HCT116 (cell line): ENCODE data around the gene MOSPD2. TPM values are rescaled to one million over a fixed set of nuclear protein-coding genes. Genes with fewer than 3 reads are reported as not detected.

Experiments used
- ATAC-seq: fragments of 200-7000 bp; cut with Tn5 transposase; 2 replicates; pipeline ENCODE4 v1.9.1; 2020; ENCODE audit warnings: mild to moderate bottlenecking, moderate library complexity
- BruUV-seq: library from RNA; stranded (reverse); fragments of 400-500 nt; replicated peaks from 2 replicates; lab custom pipeline; 2021; lab: Mats Ljungman, UMichigan
- CTCF ChIA-PET: fragments of 300-600 bp; sonication (Branson Sonifier 250); formaldehyde crosslinking; loops from one replicate; lab custom pipeline; 2021; ENCODE audit warnings: antibody characterized with exemption; lab: Charles Lee
- POLR2A ChIA-PET: fragments of 300-600, 350-600 bp; sonication (Branson Sonifier 250); formaldehyde crosslinking; loops from one replicate; lab custom pipeline; 2021; ENCODE audit warnings: antibody characterized with exemption; lab: Charles Lee
- RAD21 ChIA-PET, 2 experiments: fragments of 300-600 bp; sonication (Branson Sonifier 250); formaldehyde crosslinking; loops; one replicate each; lab custom pipeline; 2023; ENCODE audit warnings: low total read pairs in 2 of 2; ENCODE audit not compliant: uncharacterized antibody in 2 of 2, unreplicated experiment in 2 of 2, low non-redundant PET in 1 of 2; lab: Charles Lee
- DNase-seq: peaks from one replicate; pipeline ENCODE4 v3.0.0-alpha.2; 2010; ENCODE audit warnings: low read depth, low spot score
- H2AFZ ChIP-seq: fragments of 200-600 bp; shearing (Covaris generic), sonication (generic); 2 replicates; pipeline ENCODE4 v1.6.1; 2017; ENCODE audit warnings: low read depth, mixed run types, mixed read lengths, antibody characterized with exemption, low read length; ENCODE audit not compliant: poor library complexity, severe bottlenecking
- H3K27ac ChIP-seq: 2 replicates; pipeline ENCODE4 v1.5.1; 2012; ENCODE audit warnings: low read depth, low read length
- H3K27me3 ChIP-seq: fragments of 200-600 bp; sonication (generic); 2 replicates; pipeline ENCODE4 v1.6.1; 2016; ENCODE audit warnings: mixed run types, low read length, mixed read lengths; ENCODE audit not compliant: insufficient read depth
- H3K36me3 ChIP-seq, 2 experiments: fragments of 200-500 bp in 1 of 2; fragments of 200-600 bp in 1 of 2; sonication (Bioruptor generic) in 1 of 2; sonication (generic) in 1 of 2; 2 replicates each; pipeline versions ENCODE4 v1.5.1 to v1.6.1; 2014 to 2016; ENCODE audit warnings: low read length in 2 of 2, inconsistent platforms in 1 of 2, mixed read lengths in 1 of 2, mixed run types in 1 of 2; ENCODE audit not compliant: insufficient read depth in 2 of 2, control insufficient read depth in 1 of 2
- H3K4me1 ChIP-seq, 2 experiments: fragments of 200-600 bp in 1 of 2; sonication (generic) in 1 of 2; 2 replicates each; pipeline versions ENCODE4 v1.5.1 to v1.6.1; 2012 to 2017; ENCODE audit warnings: low read length in 2 of 2, inconsistent platforms in 1 of 2, mild to moderate bottlenecking in 1 of 2, mixed read lengths in 1 of 2, mixed run types in 1 of 2, moderate library complexity in 1 of 2; ENCODE audit not compliant: insufficient read depth in 2 of 2, control insufficient read depth in 1 of 2
- H3K4me2 ChIP-seq: fragments of 200-600 bp; sonication (generic); 2 replicates; pipeline ENCODE4 v1.6.1; 2017; ENCODE audit warnings: mixed run types, low read length, mixed read lengths
- H3K4me3 ChIP-seq, 2 experiments: fragments of 200-600 bp in 1 of 2; sonication (generic) in 1 of 2; replicated peaks in 1 of 2; 2 replicates each; pipeline ENCODE4 v1.5.1; 2011 to 2016; ENCODE audit warnings: low read length in 2 of 2, control low read depth in 1 of 2, low read depth in 1 of 2, mild to moderate bottlenecking in 1 of 2, mixed read lengths in 1 of 2, mixed run types in 1 of 2
- H3K79me2 ChIP-seq: fragments of 200-600 bp; sonication (generic); 2 replicates; pipeline ENCODE4 v1.6.1; 2017; ENCODE audit warnings: mild to moderate bottlenecking, mixed run types, low read length, moderate library complexity, mixed read lengths; ENCODE audit not compliant: insufficient read depth
- H3K9ac ChIP-seq: fragments of 200-600 bp; sonication (generic); 2 replicates; pipeline ENCODE4 v1.6.1; 2016; ENCODE audit warnings: low read length, mixed read lengths
- H3K9me2 ChIP-seq: fragments of 200-600 bp; sonication (generic), shearing (Covaris generic); 2 replicates; pipeline ENCODE4 v1.6.1; 2017; ENCODE audit warnings: mixed run types, mild to moderate bottlenecking, moderate library complexity; ENCODE audit not compliant: insufficient read depth
- H3K9me3 ChIP-seq, 2 experiments: fragments of 200-500 bp in 1 of 2; fragments of 200-600 bp in 1 of 2; sonication (Bioruptor generic) in 1 of 2; sonication (generic) in 1 of 2; 2 replicates each; pipeline ENCODE4 v1.6.1; 2014 to 2017; ENCODE audit warnings: low read length in 2 of 2, mixed read lengths in 2 of 2, inconsistent platforms in 1 of 2, low read depth in 1 of 2, mild to moderate bottlenecking in 1 of 2, mixed run types in 1 of 2, moderate library complexity in 1 of 2; ENCODE audit not compliant: control insufficient read depth in 1 of 2, insufficient read depth in 1 of 2
- H4K20me1 ChIP-seq: fragments of 200-600 bp; sonication (generic), shearing (Covaris generic); 2 replicates; pipeline ENCODE4 v1.6.1; 2017; ENCODE audit warnings: mixed run types, mild to moderate bottlenecking, moderate library complexity; ENCODE audit not compliant: insufficient read depth
- CBX3 ChIP-seq: IDR thresholded peaks from 2 replicates; pipeline ENCODE4 v1.6.1; 2012; ENCODE audit warnings: low read depth
- CEBPB ChIP-seq: IDR thresholded peaks from 2 replicates; pipeline ENCODE4 v1.6.1; 2012; ENCODE audit warnings: low read depth
- SIN3A ChIP-seq: IDR thresholded peaks from 2 replicates; pipeline ENCODE4 v1.6.1; 2012; ENCODE audit warnings: low read depth
- ZFX ChIP-seq: fragments of 450-650 bp; IDR thresholded peaks from 2 replicates; pipeline ENCODE4 v1.6.1; 2017
- ZNF274 ChIP-seq: fragments of 200-500 bp; sonication (Bioruptor generic); IDR thresholded peaks from 2 replicates; pipeline ENCODE4 v1.6.1; 2014; ENCODE audit warnings: mild to moderate bottlenecking, low read depth, low read length, inconsistent platforms
- intact Hi-C: fragments of 100-400 bp; cut with micrococcal nuclease; formaldehyde crosslinking; loops from 2 replicates; pipeline ENCODE4 v1.10.0; 2022
- total RNA-seq: library from RNA; stranded (reverse); gene quantifications from one replicate; pipeline ENCODE4 v1.2.1, GENCODE V29; 2021; ENCODE audit not compliant: unreplicated experiment
- TF ChIP-seq, protein P1 (sequence below), 3 experiments: fragments of 200-600 bp in 1 of 3; sonication (generic) in 1 of 3; IDR thresholded peaks in 2 of 3; conservative IDR thresholded peaks in 1 of 3; 2 replicates each; pipeline ENCODE4 v1.5.1; 2012 to 2017; ENCODE audit warnings: low read depth in 2 of 3, low read length in 2 of 3, antibody characterized with exemption in 1 of 3, borderline replicate concordance in 1 of 3, control low read depth in 1 of 3, mild to moderate bottlenecking in 1 of 3, mixed read lengths in 1 of 3, mixed run types in 1 of 3, moderate library complexity in 1 of 3; ENCODE audit not compliant: insufficient read depth in 1 of 3
- TF ChIP-seq, protein P2 (sequence below): IDR thresholded peaks from 2 replicates; pipeline ENCODE4 v1.6.1; 2012
- TF ChIP-seq, protein P3 (sequence below): IDR thresholded peaks from 2 replicates; pipeline ENCODE4 v1.6.1; 2012

Gene MOSPD2
- total RNA-seq, 1 experiment from 2014 or later = 8.9 TPM

DNA sequence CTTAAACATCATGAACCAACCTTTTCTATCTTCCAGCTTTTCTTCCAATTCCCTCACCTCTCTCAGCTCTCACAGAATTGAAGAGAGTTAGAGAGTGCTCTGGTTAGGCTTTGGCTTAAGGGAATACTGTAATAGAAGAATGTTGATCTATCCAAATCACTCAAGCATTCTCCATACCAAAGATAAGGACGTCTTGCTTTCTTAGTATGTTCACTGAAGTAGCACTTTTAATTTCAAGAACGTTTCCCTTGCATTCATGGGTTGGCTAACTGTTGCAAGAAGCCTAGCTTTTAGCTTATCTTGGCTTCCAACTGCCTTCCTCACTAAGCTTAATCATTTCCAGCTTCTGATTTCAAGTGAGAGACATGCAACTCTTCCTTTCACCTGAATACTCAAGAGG is 43.6 kb upstream of the MOSPD2 start:
- TF ChIP-seq, protein P1, sequence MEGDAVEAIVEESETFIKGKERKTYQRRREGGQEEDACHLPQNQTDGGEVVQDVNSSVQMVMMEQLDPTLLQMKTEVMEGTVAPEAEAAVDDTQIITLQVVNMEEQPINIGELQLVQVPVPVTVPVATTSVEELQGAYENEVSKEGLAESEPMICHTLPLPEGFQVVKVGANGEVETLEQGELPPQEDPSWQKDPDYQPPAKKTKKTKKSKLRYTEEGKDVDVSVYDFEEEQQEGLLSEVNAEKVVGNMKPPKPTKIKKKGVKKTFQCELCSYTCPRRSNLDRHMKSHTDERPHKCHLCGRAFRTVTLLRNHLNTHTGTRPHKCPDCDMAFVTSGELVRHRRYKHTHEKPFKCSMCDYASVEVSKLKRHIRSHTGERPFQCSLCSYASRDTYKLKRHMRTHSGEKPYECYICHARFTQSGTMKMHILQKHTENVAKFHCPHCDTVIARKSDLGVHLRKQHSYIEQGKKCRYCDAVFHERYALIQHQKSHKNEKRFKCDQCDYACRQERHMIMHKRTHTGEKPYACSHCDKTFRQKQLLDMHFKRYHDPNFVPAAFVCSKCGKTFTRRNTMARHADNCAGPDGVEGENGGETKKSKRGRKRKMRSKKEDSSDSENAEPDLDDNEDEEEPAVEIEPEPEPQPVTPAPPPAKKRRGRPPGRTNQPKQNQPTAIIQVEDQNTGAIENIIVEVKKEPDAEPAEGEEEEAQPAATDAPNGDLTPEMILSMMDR (IDR thresholded peaks at IDR 0.05 in 2 of 3, conservative IDR thresholded peaks at IDR 0.05 in 1 of 3; ENCODE audit: borderline replicate concordance in 1 of 3, insufficient read depth in 1 of 3, low read depth in 2 of 3, low read length in 2 of 3) = no peak
- TF ChIP-seq, protein P2, sequence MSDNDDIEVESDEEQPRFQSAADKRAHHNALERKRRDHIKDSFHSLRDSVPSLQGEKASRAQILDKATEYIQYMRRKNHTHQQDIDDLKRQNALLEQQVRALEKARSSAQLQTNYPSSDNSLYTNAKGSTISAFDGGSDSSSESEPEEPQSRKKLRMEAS = no peak
- no peak for TF ChIP-seq CEBPB
- no peak for TF ChIP-seq ZFX
- TF ChIP-seq ZNF274 = no peak
- no TSS peak for BruUV-seq
- no peaks in the 10 kb centered on the region for H3K4me1 ChIP-seq
- no peak for DNase-seq
- RAD21 ChIA-PET = no interaction called here
- H3K27ac ChIP-seq = no peak overlapping the region
- CTCF ChIA-PET = no interaction called here
- POLR2A ChIA-PET = no interaction called here
- H2AFZ ChIP-seq = no peak overlapping the region
- H3K27me3 ChIP-seq = no peaks in the 10 kb centered on the region
- H3K9me3 ChIP-seq = no peaks in the 10 kb centered on the region
- ATAC-seq = no peak
- H3K9me2 ChIP-seq = no peaks in the 10 kb centered on the region
- H3K36me3 ChIP-seq = no peaks in the 10 kb centered on the region
- no peak overlapping the region for H3K4me2 ChIP-seq
- intact Hi-C loops = no loop called here
- no peaks in the 10 kb centered on the region for H4K20me1 ChIP-seq
- no peaks in the 10 kb centered on the region for H3K79me2 ChIP-seq
- H3K9ac ChIP-seq = no peak overlapping the region
- no peak overlapping the region for H3K4me3 ChIP-seq

DNA sequence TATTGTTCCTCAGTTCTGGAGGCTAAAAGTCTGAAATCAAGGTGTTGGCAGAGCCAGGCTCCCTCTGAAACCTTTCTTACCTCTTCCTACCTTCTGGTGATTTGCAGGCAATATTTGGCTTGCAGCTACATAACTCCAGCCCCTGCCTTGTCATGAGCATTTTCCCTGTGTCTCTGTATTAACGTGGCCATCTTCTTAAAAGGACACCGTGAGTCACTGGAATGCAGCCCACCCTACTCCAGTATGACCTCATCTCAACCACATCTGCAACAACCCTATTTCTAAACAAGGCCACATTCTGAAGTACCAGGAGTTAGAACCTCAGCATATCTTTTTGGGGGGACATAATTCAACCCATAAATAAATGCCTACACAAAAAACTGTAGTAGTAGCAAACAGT is 41.1 kb upstream of the MOSPD2 start:
- no peaks in the 10 kb centered on the region for H4K20me1 ChIP-seq
- no peaks in the 10 kb centered on the region for H3K79me2 ChIP-seq
- no peaks in the 10 kb centered on the region for H3K4me1 ChIP-seq
- H3K9me3 ChIP-seq = no peaks in the 10 kb centered on the region
- POLR2A ChIA-PET = no interaction called here
- no peak overlapping the region for H3K27ac ChIP-seq
- no peak overlapping the region for H3K4me3 ChIP-seq
- no peaks in the 10 kb centered on the region for H3K36me3 ChIP-seq
- CTCF ChIA-PET = no interaction called here
- H2AFZ ChIP-seq = no peak overlapping the region
- BruUV-seq = no TSS peak
- ATAC-seq (no peak), DNase-seq (no peak)
- no peaks in the 10 kb centered on the region for H3K9me2 ChIP-seq
- no peak overlapping the region for H3K9ac ChIP-seq
- RAD21 ChIA-PET = no interaction called here
- TF ChIP-seq ZNF274 (no peak), ZFX (no peak), CBX3 (no peak), SIN3A (no peak)
- TF ChIP-seq, protein P1 (IDR thresholded peaks at IDR 0.05 in 2 of 3, conservative IDR thresholded peaks at IDR 0.05 in 1 of 3; ENCODE audit: borderline replicate concordance in 1 of 3, insufficient read depth in 1 of 3, low read depth in 2 of 3, low read length in 2 of 3) = no peak
- TF ChIP-seq, protein P3, sequence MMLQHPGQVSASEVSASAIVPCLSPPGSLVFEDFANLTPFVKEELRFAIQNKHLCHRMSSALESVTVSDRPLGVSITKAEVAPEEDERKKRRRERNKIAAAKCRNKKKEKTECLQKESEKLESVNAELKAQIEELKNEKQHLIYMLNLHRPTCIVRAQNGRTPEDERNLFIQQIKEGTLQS = no peak
- no peaks in the 10 kb centered on the region for H3K27me3 ChIP-seq
- no peak overlapping the region for H3K4me2 ChIP-seq
- intact Hi-C loops = no loop called here
